OCI-LY7 (cell line): ENCODE data around the gene STAU1. TPM values are rescaled to one million over a fixed set of nuclear protein-coding genes. Genes with fewer than 3 reads are reported as not detected.

Experiments used
- BruUV-seq: library from RNA; stranded (reverse); fragments of 400-500 nt; replicated peaks from 2 replicates; lab custom pipeline; 2021; lab: Mats Ljungman, UMichigan
- CTCF ChIA-PET: fragments of 300-600 bp; sonication (Branson Sonifier 250); formaldehyde crosslinking; loops from one replicate; lab custom pipeline; 2022; ENCODE audit warnings: antibody characterized with exemption; ENCODE audit not compliant: unreplicated experiment; lab: Charles Lee
- POLR2A ChIA-PET: fragments of 300-600 bp; sonication (Branson Sonifier 250); formaldehyde crosslinking; loops from one replicate; lab custom pipeline; 2022; ENCODE audit warnings: antibody characterized with exemption; lab: Charles Lee
- DNase-seq: peaks from one replicate; pipeline ENCODE4 v3.0.0-alpha.2; 2015; ENCODE audit warnings: low spot score
- H2AFZ ChIP-seq: fragments of 200-600 bp; sonication (generic), shearing (Covaris generic); 2 replicates; pipeline ENCODE4 v1.6.1; 2014; ENCODE audit warnings: mild to moderate bottlenecking, antibody characterized with exemption, low read length, moderate library complexity
- H3K27ac ChIP-seq: fragments of 200-600 bp; sonication (generic); 2 replicates; pipeline ENCODE4 v1.5.1; 2014; ENCODE audit warnings: mixed run types, low read depth, mild to moderate bottlenecking, moderate library complexity, low read length, inconsistent platforms; ENCODE audit not compliant: poor library complexity, severe bottlenecking
- H3K36me3 ChIP-seq: fragments of 200-600 bp; sonication (generic); 2 replicates; pipeline ENCODE4 v1.6.1; 2014; ENCODE audit warnings: mild to moderate bottlenecking, antibody characterized with exemption, low read length, moderate library complexity, mixed read lengths; ENCODE audit not compliant: insufficient read depth
- H3K4me1 ChIP-seq: fragments of 200-600 bp; sonication (generic); 2 replicates; pipeline ENCODE4 v1.5.1; 2014; ENCODE audit warnings: mild to moderate bottlenecking, low read length; ENCODE audit not compliant: insufficient read depth, poor library complexity, severe bottlenecking
- H3K4me2 ChIP-seq: fragments of 200-600 bp; sonication (generic); 2 replicates; pipeline ENCODE4 v1.6.1; 2014; ENCODE audit warnings: mild to moderate bottlenecking, low read length
- H3K4me3 ChIP-seq: fragments of 200-600 bp; sonication (generic); 2 replicates; pipeline ENCODE4 v1.5.1; 2014; ENCODE audit warnings: mild to moderate bottlenecking, low read depth, low read length; ENCODE audit not compliant: poor library complexity, severe bottlenecking
- H3K79me2 ChIP-seq: fragments of 200-600 bp; sonication (generic); 2 replicates; pipeline ENCODE4 v1.6.1; 2016; ENCODE audit warnings: low read depth, mild to moderate bottlenecking, low read length, moderate library complexity, mixed read lengths; ENCODE audit not compliant: insufficient read depth
- H3K9me2 ChIP-seq: fragments of 200-600 bp; sonication (generic); 2 replicates; pipeline ENCODE4 v1.6.1; 2016; ENCODE audit warnings: mild to moderate bottlenecking, low read length, mixed read lengths; ENCODE audit not compliant: insufficient read depth
- H3K9me3 ChIP-seq: fragments of 200-600 bp; sonication (generic); 2 replicates; pipeline ENCODE4 v1.6.1; 2014; ENCODE audit warnings: mild to moderate bottlenecking, mixed run types, low read length, mixed read lengths
- H4K20me1 ChIP-seq: fragments of 200-600 bp; sonication (generic); 2 replicates; pipeline ENCODE4 v1.6.1; 2014; ENCODE audit warnings: mild to moderate bottlenecking, antibody characterized with exemption, low read length, moderate library complexity, mixed read lengths; ENCODE audit not compliant: insufficient read depth
- EZH2phosphoT487 ChIP-seq: fragments of 200-600 bp; sonication (generic); IDR thresholded peaks from 2 replicates; pipeline ENCODE4 v1.6.1; 2018; ENCODE audit warnings: low read depth, borderline replicate concordance, mild to moderate bottlenecking, mixed run types, antibody characterized with exemption, low read length, moderate library complexity, mixed read lengths
- intact Hi-C: fragments of 100-400 bp; cut with micrococcal nuclease; formaldehyde crosslinking; loops from one replicate; pipeline ENCODE4 v1.10.0; 2022; ENCODE audit not compliant: unreplicated experiment
- total RNA-seq, 2 experiments: library from RNA; depleted of rRNA in 1 of 2; stranded (reverse); fragments of >200 nt in 1 of 2; shearing (Covaris generic) in 1 of 2; gene quantifications; 2 replicates each; pipeline ENCODE4 v1.2.3, GENCODE V29; 2014 to 2022
- TF ChIP-seq, protein P1 (sequence below): fragments of 200-600 bp; sonication (generic); conservative IDR thresholded peaks from 2 replicates; pipeline ENCODE4 v1.5.1; 2014; ENCODE audit warnings: mild to moderate bottlenecking, antibody characterized with exemption, low read length, moderate library complexity, mixed read lengths

The STAU1 gene
- total RNA-seq, 2 experiments from 2014 or later = 36.8 to 66.8 TPM

DNA sequence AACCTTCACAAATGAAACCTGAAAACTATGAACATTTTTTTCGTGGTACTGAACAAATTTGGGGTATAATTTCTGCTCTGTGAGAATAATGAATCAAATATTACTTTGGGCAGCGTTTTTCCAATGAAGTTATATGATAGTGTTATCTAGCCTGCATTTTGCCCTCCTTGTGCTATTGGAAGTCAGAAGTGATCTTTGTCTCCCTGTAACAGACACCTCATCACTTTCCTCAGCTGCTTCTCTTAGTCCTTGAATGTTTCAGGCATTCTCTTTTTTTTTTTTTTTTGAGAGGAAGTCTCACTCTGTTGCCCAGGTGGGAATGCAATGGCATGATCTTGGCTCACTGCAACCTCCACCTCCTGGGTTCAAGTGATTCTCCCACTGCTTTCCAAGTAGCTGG lies 41.2 kb upstream of the STAU1 start:
- ChIA-PET CTCF (no interaction called here), POLR2A (interaction anchor here (0.7 kb wide), 1 partner anchor 267 kb away, joined by 4 read pairs; no protein-coding TSS in a partner anchor)
- Histone ChIP-seq H3K9me3 (no peaks in the 10 kb centered on the region), H3K4me3 (no peak overlapping the region), H4K20me1 (no peaks in the 10 kb centered on the region), H3K4me1 (peaks cover 6% of the 10 kb centered on the region), H3K36me3 (peaks cover 93% of the 10 kb centered on the region), H3K27ac (no peak overlapping the region), H3K9me2 (no peaks in the 10 kb centered on the region), H3K79me2 (no peaks in the 10 kb centered on the region), H3K4me2 (no peak overlapping the region), H2AFZ (no peak overlapping the region)
- TF ChIP-seq EZH2phosphoT487 = no peak
- TF ChIP-seq, protein P1, sequence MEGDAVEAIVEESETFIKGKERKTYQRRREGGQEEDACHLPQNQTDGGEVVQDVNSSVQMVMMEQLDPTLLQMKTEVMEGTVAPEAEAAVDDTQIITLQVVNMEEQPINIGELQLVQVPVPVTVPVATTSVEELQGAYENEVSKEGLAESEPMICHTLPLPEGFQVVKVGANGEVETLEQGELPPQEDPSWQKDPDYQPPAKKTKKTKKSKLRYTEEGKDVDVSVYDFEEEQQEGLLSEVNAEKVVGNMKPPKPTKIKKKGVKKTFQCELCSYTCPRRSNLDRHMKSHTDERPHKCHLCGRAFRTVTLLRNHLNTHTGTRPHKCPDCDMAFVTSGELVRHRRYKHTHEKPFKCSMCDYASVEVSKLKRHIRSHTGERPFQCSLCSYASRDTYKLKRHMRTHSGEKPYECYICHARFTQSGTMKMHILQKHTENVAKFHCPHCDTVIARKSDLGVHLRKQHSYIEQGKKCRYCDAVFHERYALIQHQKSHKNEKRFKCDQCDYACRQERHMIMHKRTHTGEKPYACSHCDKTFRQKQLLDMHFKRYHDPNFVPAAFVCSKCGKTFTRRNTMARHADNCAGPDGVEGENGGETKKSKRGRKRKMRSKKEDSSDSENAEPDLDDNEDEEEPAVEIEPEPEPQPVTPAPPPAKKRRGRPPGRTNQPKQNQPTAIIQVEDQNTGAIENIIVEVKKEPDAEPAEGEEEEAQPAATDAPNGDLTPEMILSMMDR = no peak
- intact Hi-C loops = no loop called here
- no TSS peak for BruUV-seq
- no peak for DNase-seq

DNA sequence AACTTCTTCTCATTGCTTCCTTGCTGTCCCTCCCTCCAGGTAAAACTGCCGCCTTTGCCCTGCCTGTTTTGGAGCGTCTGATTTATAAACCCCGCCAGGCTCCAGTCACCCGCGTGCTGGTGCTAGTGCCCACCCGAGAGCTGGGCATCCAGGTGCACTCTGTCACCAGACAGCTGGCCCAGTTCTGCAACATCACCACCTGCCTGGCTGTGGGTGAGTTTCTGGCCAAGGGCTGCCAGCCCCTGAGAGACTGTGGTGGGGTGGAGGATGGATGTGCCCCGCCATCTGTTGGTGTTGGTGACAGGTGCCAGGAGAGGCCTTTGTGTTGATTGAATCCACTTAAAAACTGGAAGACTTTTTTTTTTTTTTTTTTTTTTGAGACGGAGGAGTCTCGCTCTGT lies 40.5 kb upstream of the STAU1 start:
- ChIA-PET POLR2A (interaction anchor here (0.7 kb wide), 1 partner anchor 266 kb away, joined by 4 read pairs; no protein-coding TSS in a partner anchor), CTCF (no interaction called here)
- no peaks in the 10 kb centered on the region for H3K9me3 ChIP-seq
- H3K36me3 ChIP-seq = peaks cover 93% of the 10 kb centered on the region
- no peak overlapping the region for H3K27ac ChIP-seq
- no peaks in the 10 kb centered on the region for H4K20me1 ChIP-seq
- no peak for DNase-seq
- no peaks in the 10 kb centered on the region for H3K79me2 ChIP-seq
- H3K4me3 ChIP-seq = no peak overlapping the region
- H3K4me2 ChIP-seq = no peak overlapping the region
- TF ChIP-seq, protein P1 = no peak
- no peak for TF ChIP-seq EZH2phosphoT487
- no peaks in the 10 kb centered on the region for H3K9me2 ChIP-seq
- intact Hi-C loops = no loop called here
- H3K4me1 ChIP-seq = peaks cover 6% of the 10 kb centered on the region
- no TSS peak for BruUV-seq
- H2AFZ ChIP-seq = no peak overlapping the region

DNA sequence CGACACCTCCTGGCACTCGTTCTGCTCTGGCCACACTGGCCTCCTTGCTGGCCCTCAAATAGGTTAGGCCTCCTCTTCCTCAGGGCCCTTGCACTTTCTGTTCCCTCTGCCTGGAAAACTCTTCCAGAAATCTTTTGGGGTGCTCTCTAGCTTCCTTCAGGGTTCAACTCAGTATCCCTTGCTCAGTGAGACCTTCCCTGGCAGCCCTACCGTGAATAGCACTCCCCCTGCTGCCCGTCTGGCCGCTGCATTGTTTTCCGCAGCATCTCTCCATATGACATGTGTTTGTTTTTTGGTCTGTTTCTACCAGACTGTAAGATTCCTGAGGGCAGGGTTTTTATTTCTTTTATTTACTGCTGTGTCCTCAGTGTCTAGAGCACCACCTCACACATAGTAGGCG lies 37.8 kb upstream of the STAU1 start:
- no peak for TF ChIP-seq EZH2phosphoT487
- TF ChIP-seq, protein P1 = no peak
- no peak overlapping the region for H3K4me2 ChIP-seq
- no peak overlapping the region for H2AFZ ChIP-seq
- POLR2A ChIA-PET = no interaction called here
- BruUV-seq = no TSS peak
- H4K20me1 ChIP-seq = no peaks in the 10 kb centered on the region
- H3K27ac ChIP-seq = no peak overlapping the region
- intact Hi-C loops = no loop called here
- no peaks in the 10 kb centered on the region for H3K9me2 ChIP-seq
- peaks cover 10% of the 10 kb centered on the region; the same call in 1 of the 2 replicates for H3K79me2 ChIP-seq
- peaks cover 6% of the 10 kb centered on the region for H3K4me1 ChIP-seq
- CTCF ChIA-PET = no interaction called here
- no peaks in the 10 kb centered on the region for H3K9me3 ChIP-seq
- no peak overlapping the region for H3K4me3 ChIP-seq
- H3K36me3 ChIP-seq = peaks cover 92% of the 10 kb centered on the region
- DNase-seq = no peak
